Measurements from ENCODE around the gene EBF3. TPM values are rescaled to one million over a fixed set of nuclear protein-coding genes. Genes with fewer than 3 reads are reported as not detected.

The EBF3 gene
- total and polyA plus RNA-seq, 4 donors = 0.13 to 23.3 (median 4.3) TPM

- Histone ChIP-seq H3K9me3 (ENCODE audit: control insufficient read depth, low read length) (no peaks in the 10 kb centered on the region), H3K27me3 (ENCODE audit: control insufficient read depth in 1 of 2, insufficient read depth in 2 of 2, low read length in 1 of 2) (no peaks in the 10 kb centered on the region), H3K36me3 (ENCODE audit: control insufficient read depth in 1 of 2, insufficient read depth in 2 of 2, low read length in 1 of 2) (no peaks in the 10 kb centered on the region), H3K4me1 (ENCODE audit: control insufficient read depth in 1 of 2, insufficient read depth in 2 of 2, low read length in 2 of 2) (no peaks in the 10 kb centered on the region), H3K27ac (ENCODE audit: low read depth in 1 of 2, low read length in 2 of 2) (no peak overlapping the region), H3K4me3 (ENCODE audit: low read length in 2 of 2) (no peak overlapping the region)
- DNase-seq = no peak
- intact Hi-C loops (cut with DNase I) = no loop called here
- WGBS, 2 donors = 78 to 82% methylated on average over 3 of the region's 3 CpGs
- ATAC-seq (ENCODE audit: low FRiP score) = no peak
These were observed 143.6 kb downstream of the EBF3 start for GRCh38 chr10:129820451-129820850.

GRCh38 chr10:129816656-129817045 is 147.4 kb downstream of the EBF3 start:
- no peak overlapping the region for H3K27ac ChIP-seq (ENCODE audit: low read depth in 1 of 2, low read length in 2 of 2)
- H3K4me1 ChIP-seq (ENCODE audit: control insufficient read depth in 1 of 2, insufficient read depth in 2 of 2, low read length in 2 of 2) = no peaks in the 10 kb centered on the region
- no peaks in the 10 kb centered on the region for H3K27me3 ChIP-seq (ENCODE audit: control insufficient read depth in 1 of 2, insufficient read depth in 2 of 2, low read length in 1 of 2)
- ATAC-seq (ENCODE audit: low FRiP score) = no peak
- no peak overlapping the region for H3K4me3 ChIP-seq (ENCODE audit: low read length in 2 of 2)
- no peaks in the 10 kb centered on the region for H3K36me3 ChIP-seq (ENCODE audit: control insufficient read depth in 1 of 2, insufficient read depth in 2 of 2, low read length in 1 of 2)
- WGBS, 2 donors = 77 to 80% methylated on average over 8 of the region's 8 CpGs
- no peak for DNase-seq
- H3K9me3 ChIP-seq (ENCODE audit: control insufficient read depth, low read length) = no peaks in the 10 kb centered on the region
- intact Hi-C loops (cut with DNase I) = no loop called here

GRCh38 chr10:129815898-129816655 is 148.0 kb downstream of the EBF3 start:
- 87% methylated on average over 17 of the region's 17 CpGs for WGBS, 2 donors
- ATAC-seq (ENCODE audit: low FRiP score) = peak; percentile 16
- Histone ChIP-seq H3K27ac (ENCODE audit: low read depth in 1 of 2, low read length in 2 of 2) (no peak overlapping the region), H3K9me3 (ENCODE audit: control insufficient read depth, low read length) (no peaks in the 10 kb centered on the region), H3K27me3 (ENCODE audit: control insufficient read depth in 1 of 2, insufficient read depth in 2 of 2, low read length in 1 of 2) (no peaks in the 10 kb centered on the region), H3K4me1 (ENCODE audit: control insufficient read depth in 1 of 2, insufficient read depth in 2 of 2, low read length in 2 of 2) (no peaks in the 10 kb centered on the region), H3K4me3 (ENCODE audit: low read length in 2 of 2) (no peak overlapping the region), H3K36me3 (ENCODE audit: control insufficient read depth in 1 of 2, insufficient read depth in 2 of 2, low read length in 1 of 2) (no peaks in the 10 kb centered on the region)
- intact Hi-C loops (cut with DNase I) = no loop called here
- no peak for DNase-seq

GRCh38 chr10:129814681-129815646 is 149.1 kb downstream of the EBF3 start:
- Histone ChIP-seq H3K27ac (ENCODE audit: low read depth in 1 of 2, low read length in 2 of 2) (no peak overlapping the region), H3K9me3 (ENCODE audit: control insufficient read depth, low read length) (no peaks in the 10 kb centered on the region), H3K4me3 (ENCODE audit: low read length in 2 of 2) (no peak overlapping the region), H3K36me3 (ENCODE audit: control insufficient read depth in 1 of 2, insufficient read depth in 2 of 2, low read length in 1 of 2) (no peaks in the 10 kb centered on the region), H3K4me1 (ENCODE audit: control insufficient read depth in 1 of 2, insufficient read depth in 2 of 2, low read length in 2 of 2) (no peaks in the 10 kb centered on the region), H3K27me3 (ENCODE audit: control insufficient read depth in 1 of 2, insufficient read depth in 2 of 2, low read length in 1 of 2) (no peaks in the 10 kb centered on the region)
- DNase-seq (no peak), ATAC-seq (ENCODE audit: low FRiP score) (no peak)
- intact Hi-C loops (cut with DNase I) = no loop called here
- WGBS, 2 donors = 53 to 56% methylated on average over 12 of the region's 12 CpGs

GRCh38 chr10:129812398-129812797 is 151.7 kb downstream of the EBF3 start:
- H3K4me1 ChIP-seq (ENCODE audit: control insufficient read depth in 1 of 2, insufficient read depth in 2 of 2, low read length in 2 of 2) = no peaks in the 10 kb centered on the region
- no peak overlapping the region for H3K27ac ChIP-seq (ENCODE audit: low read depth in 1 of 2, low read length in 2 of 2)
- no peaks in the 10 kb centered on the region for H3K36me3 ChIP-seq (ENCODE audit: control insufficient read depth in 1 of 2, insufficient read depth in 2 of 2, low read length in 1 of 2)
- WGBS, 2 donors = 72 to 77% methylated on average over 7 of the region's 7 CpGs
- ATAC-seq (ENCODE audit: low FRiP score) = no peak
- DNase-seq = no peak
- H3K27me3 ChIP-seq (ENCODE audit: control insufficient read depth in 1 of 2, insufficient read depth in 2 of 2, low read length in 1 of 2) = no peaks in the 10 kb centered on the region
- intact Hi-C loops (cut with DNase I) = no loop called here
- no peak overlapping the region for H3K4me3 ChIP-seq (ENCODE audit: low read length in 2 of 2)
- H3K9me3 ChIP-seq (ENCODE audit: control insufficient read depth, low read length) = no peaks in the 10 kb centered on the region

GRCh38 chr10:129811208-129811607 is 152.9 kb downstream of the EBF3 start:
- H3K4me3 ChIP-seq (ENCODE audit: low read length in 2 of 2) = no peak overlapping the region
- intact Hi-C loops (cut with DNase I) = no loop called here
- no peaks in the 10 kb centered on the region for H3K36me3 ChIP-seq (ENCODE audit: control insufficient read depth in 1 of 2, insufficient read depth in 2 of 2, low read length in 1 of 2)
- H3K27ac ChIP-seq (ENCODE audit: low read depth in 1 of 2, low read length in 2 of 2) = no peak overlapping the region
- no peak for DNase-seq
- no peaks in the 10 kb centered on the region for H3K27me3 ChIP-seq (ENCODE audit: control insufficient read depth in 1 of 2, insufficient read depth in 2 of 2, low read length in 1 of 2)
- H3K4me1 ChIP-seq (ENCODE audit: control insufficient read depth in 1 of 2, insufficient read depth in 2 of 2, low read length in 2 of 2) = no peaks in the 10 kb centered on the region
- 78 to 86% methylated on average over 9 of the region's 9 CpGs for WGBS, 2 donors
- peaks cover 2% of the 10 kb centered on the region for H3K9me3 ChIP-seq (ENCODE audit: control insufficient read depth, low read length)
- no peak for ATAC-seq (ENCODE audit: low FRiP score)

- Histone ChIP-seq H3K27ac (ENCODE audit: low read depth in 1 of 2, low read length in 2 of 2) (no peak overlapping the region), H3K36me3 (ENCODE audit: control insufficient read depth in 1 of 2, insufficient read depth in 2 of 2, low read length in 1 of 2) (no peaks in the 10 kb centered on the region), H3K4me1 (ENCODE audit: control insufficient read depth in 1 of 2, insufficient read depth in 2 of 2, low read length in 2 of 2) (no peaks in the 10 kb centered on the region), H3K4me3 (ENCODE audit: low read length in 2 of 2) (no peak overlapping the region), H3K9me3 (ENCODE audit: control insufficient read depth, low read length) (peaks cover 4% of the 10 kb centered on the region), H3K27me3 (ENCODE audit: control insufficient read depth in 1 of 2, insufficient read depth in 2 of 2, low read length in 1 of 2) (no peaks in the 10 kb centered on the region)
- intact Hi-C loops (cut with DNase I) = no loop called here
- 88% methylated on average over 13 of the region's 13 CpGs for WGBS, 2 donors
- no peak for DNase-seq
- ATAC-seq (ENCODE audit: low FRiP score) = no peak
These were observed 154.2 kb downstream of the EBF3 start for GRCh38 chr10:129809841-129810240.

GRCh38 chr10:129809431-129809830 is 154.6 kb downstream of the EBF3 start:
- ATAC-seq (ENCODE audit: low FRiP score) = no peak
- 78 to 85% methylated on average over 9 of the region's 9 CpGs for WGBS, 2 donors
- intact Hi-C loops (cut with DNase I) = no loop called here
- no peaks in the 10 kb centered on the region for H3K36me3 ChIP-seq (ENCODE audit: control insufficient read depth in 1 of 2, insufficient read depth in 2 of 2, low read length in 1 of 2)
- no peaks in the 10 kb centered on the region for H3K27me3 ChIP-seq (ENCODE audit: control insufficient read depth in 1 of 2, insufficient read depth in 2 of 2, low read length in 1 of 2)
- H3K4me3 ChIP-seq (ENCODE audit: low read length in 2 of 2) = no peak overlapping the region
- no peak for DNase-seq
- H3K9me3 ChIP-seq (ENCODE audit: control insufficient read depth, low read length) = peaks cover 4% of the 10 kb centered on the region
- no peak overlapping the region for H3K27ac ChIP-seq (ENCODE audit: low read depth in 1 of 2, low read length in 2 of 2)
- no peaks in the 10 kb centered on the region for H3K4me1 ChIP-seq (ENCODE audit: control insufficient read depth in 1 of 2, insufficient read depth in 2 of 2, low read length in 2 of 2)
